Germinal center (tissue), 1 donor: ENCODE data around the gene ETV6.
A peak's percentile ranks its signal among the peaks of the same experiment; 100 is the strongest.

ENCODE experiments used
- DNase-seq: peaks from one replicate; pipeline ENCODE4 v3.0.0; 2012; ENCODE audit warnings: mixed read lengths, low spot score

Gene ETV6

DNA sequence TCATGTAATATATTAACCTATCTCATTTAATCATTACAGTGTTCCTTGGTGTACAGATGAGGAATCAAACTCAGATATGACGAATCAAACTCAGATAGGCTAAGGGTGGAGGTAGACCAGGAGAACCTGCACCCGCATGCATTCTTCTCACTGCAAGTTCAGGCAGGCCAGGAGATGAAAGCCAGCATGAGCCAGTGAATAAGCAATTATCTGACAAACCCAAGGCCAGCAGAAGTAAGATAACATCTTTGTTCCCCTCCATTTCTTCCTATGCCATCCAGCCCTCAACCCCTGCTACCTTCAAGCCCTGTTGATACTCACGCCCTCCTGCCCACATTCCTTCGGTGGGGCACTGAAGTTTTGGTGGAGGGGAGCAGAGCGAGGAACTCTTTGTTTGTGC, 152.2 kb downstream of the ETV6 start:
- no peak for DNase-seq

DNA sequence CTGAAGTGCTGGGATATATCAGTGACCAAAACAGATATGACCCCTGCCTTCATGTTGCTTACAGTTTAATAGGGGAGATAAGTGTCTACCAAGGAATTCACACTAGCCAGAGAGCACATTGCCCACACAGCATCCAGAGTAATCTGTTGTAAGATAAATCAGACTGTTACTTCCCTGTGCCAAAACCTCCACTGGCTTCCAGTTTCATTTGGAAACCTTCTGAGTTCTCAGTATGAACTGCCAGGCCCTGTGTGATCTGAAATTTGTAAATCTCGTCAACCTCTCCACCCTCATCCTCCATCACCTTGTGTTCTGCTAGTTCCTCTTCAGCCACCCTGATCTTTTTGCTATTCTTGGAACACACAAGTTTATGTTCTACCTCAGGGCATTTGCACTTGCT, 154.7 kb downstream of the ETV6 start:
- no peak for DNase-seq

DNA sequence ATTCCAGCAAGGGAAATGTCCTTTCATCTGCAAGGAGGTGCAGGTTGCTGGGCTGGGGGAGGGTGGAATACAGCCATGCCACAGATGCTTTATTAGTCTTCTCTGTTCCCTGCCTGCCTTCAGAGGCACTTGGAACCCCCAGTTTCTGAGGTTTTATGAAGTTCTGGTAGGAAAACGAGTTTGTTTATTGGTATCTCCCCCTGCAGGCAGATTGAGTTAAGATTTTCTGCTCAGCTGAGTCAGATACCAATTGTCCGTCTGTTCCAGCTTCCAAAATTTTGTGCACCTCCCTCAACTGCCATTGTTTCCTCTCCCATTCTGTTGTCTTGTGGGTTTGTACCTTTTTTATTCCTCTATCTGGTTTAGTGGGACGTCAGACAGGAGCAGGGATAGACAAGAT, 155.6 kb downstream of the ETV6 start:
- no peak for DNase-seq

DNA sequence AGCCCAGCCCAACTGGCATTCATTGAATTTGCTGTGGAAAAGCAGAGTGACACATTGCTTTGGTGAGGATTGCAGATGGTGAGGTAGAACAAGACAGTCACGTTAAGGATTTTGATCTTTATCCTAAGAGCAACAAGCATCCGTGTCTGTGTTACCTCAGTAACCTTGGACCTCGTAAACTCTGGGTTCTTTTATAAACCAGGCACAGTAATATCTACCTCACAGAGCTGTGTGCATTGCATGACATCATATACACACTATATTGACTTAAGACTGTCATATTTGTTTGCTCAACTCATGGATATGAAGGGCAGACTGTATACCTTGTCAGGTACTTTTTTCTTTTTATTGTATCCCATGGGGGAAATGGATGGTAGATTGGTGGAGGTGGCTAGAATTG, 156.2 kb downstream of the ETV6 start:
- no peak for DNase-seq

- peak; percentile 32 for DNase-seq
Measured at GRCh38 chr12:11807458-11807857, 158.0 kb downstream of the ETV6 start.

GRCh38 chr12:11808931-11809330, 159.5 kb downstream of the ETV6 start:
- DNase-seq: no peak

DNA sequence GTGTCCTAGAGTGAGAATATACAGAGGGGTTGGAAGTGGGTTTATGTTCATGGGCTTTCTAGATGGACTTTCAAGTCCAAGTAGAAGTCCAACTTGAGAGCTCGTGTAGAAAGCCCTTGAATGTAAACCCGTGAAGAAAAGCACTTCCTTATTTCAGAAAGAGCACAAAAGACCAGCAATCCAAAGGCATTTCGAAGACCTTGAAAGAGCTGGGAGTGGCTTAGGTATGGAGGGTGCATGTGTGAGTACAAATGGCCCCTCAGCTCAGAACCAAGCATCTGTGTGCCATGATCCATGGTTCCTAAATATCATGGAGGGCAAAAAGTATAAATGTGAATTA, 160.7 kb downstream of the ETV6 start:
- no peak for DNase-seq

- DNase-seq: no peak
Measured at GRCh38 chr12:11811008-11811407, 161.5 kb downstream of the ETV6 start.

DNA sequence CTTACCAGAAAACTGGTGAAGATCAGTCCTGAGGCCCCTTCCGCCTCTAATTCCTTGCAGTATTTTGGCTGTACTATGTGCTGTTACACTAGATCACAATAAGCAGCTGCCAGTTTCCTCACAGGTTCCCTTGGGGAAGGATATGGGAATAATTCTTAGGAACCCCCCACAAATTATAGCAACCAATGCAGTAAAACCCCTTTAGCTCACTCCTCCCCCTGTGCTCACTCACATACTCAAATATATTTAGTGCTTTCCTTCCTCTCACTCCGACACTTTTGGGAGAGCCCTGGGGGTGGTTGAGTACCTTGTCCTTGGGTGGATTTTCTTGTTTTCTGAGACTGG, 162.7 kb downstream of the ETV6 start:
- DNase-seq: no peak

- DNase-seq: peak; percentile 26
Measured at GRCh38 chr12:11812586-11813437, 163.3 kb downstream of the ETV6 start.

GRCh38 chr12:11813438-11813813, 164.0 kb downstream of the ETV6 start:
- no peak for DNase-seq

DNA sequence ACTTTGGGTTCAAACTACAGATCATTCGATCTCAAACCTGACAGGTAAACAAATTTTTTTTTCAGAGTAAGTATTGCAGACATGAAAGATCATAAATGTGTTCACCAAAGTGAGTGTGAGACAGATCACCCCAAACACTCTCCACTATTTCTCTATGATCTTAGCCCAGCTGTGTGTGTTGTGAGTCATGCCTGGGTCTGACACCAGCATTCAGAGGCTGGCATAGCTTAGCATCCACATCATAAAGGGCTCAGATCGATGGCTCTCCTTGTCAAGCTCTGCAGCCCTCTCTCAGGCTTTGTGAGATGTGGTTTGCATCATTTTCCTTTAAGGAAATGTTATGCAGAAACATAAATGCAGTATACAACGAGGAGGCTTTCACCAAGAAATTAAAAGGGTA, 164.9 kb downstream of the ETV6 start:
- no peak for DNase-seq

DNA sequence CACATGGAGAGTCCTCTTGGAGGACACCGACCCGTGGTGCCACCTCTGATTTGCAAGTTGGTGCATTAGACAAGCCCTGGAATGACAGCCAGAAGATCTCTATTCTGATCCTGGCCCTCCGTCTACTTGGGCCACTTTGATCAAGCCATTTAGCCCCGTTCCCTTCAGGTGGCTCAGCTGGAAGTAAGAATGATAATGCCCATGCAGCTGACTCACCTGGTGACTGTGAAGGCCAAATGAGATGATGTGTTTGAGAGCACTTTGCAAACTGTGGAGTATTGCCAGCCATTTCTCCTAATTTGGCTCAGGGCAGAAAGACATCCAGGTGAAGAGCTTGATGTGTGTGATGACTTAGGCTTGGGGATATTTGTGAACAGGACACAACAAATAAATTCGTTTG, 165.9 kb downstream of the ETV6 start:
- DNase-seq: no peak

GRCh38 chr12:11819643-11820042, 170.2 kb downstream of the ETV6 start:
- DNase-seq: no peak

- DNase-seq: no peak
Measured at GRCh38 chr12:11820476-11820875, 171.0 kb downstream of the ETV6 start.

DNA sequence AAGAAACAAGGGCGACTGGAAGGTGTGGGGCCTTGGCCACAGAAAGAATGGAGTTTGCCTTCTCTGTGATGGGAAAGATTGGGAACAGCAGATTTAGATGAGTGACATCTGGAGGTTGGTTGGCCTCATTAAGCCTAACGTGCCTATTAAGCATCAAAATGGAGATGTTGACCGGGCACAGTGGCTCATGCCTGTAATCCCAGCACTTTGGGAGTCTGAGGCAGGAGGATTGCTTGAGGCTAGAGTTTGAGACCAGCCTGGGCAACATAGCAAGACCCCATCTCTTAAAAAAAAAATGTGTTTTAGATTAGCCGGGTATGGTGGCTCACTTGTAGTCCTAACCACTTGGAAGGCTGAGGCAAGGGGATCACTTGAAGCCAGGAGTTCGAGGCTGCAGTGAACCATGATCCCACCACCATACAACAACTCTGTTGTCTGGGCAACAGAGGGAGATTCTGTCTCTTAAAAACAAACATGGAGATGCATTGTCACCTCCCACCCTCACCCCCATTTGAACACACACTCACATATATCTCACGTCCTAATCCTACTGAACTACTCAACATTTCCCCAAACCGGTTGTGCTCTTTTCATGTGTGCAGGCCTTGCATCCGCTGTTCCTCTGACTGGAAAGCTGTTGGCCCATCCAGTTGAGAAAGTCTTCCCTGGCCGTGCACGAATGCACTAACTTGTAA, 172.1 kb downstream of the ETV6 start:
- no peak for DNase-seq

- no peak for DNase-seq
Measured at GRCh38 chr12:11822081-11822834, 172.8 kb downstream of the ETV6 start.

DNA sequence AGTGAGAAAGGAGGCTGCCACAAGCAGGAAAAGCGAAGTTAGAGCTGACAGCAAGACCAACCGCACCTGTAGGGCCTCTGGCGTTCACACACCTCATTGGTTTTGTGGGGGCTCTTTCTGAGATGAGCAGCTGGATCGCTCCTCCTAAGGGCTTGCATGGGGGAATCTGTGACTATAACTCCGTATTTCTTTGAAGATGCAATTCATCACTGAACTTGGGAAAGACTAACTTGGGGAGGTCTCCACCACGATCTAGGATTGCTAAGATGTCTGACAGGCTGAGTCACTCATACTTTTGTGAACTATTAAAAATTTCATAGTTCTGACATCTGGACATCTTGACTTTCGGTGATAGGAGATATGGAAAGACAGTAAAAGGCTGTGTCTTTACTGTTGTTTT, 173.6 kb downstream of the ETV6 start:
- no peak for DNase-seq

- DNase-seq: no peak
Measured at GRCh38 chr12:11823593-11823992, 174.1 kb downstream of the ETV6 start.

- no peak for DNase-seq
Measured at GRCh38 chr12:11824069-11824468, 174.6 kb downstream of the ETV6 start.

DNA sequence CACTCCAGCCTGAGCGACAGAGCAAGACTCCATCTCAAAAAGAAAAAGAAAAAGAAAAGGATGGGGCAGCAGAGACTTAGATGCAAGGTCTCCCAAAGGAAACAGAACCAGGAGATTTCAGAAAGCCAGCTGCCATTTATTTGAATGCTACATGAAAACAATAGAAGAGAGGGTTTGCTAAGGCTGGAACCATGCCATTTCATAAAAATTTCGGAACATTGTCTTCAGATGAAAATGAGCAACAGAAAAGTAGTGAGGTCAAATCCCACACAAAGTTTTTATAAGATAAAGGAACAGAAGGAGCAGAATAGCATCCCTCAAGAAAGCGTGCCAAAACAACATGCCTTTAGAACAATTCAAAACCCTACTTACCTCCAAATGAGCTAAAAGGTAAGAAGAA, 175.3 kb downstream of the ETV6 start:
- DNase-seq: no peak

DNA sequence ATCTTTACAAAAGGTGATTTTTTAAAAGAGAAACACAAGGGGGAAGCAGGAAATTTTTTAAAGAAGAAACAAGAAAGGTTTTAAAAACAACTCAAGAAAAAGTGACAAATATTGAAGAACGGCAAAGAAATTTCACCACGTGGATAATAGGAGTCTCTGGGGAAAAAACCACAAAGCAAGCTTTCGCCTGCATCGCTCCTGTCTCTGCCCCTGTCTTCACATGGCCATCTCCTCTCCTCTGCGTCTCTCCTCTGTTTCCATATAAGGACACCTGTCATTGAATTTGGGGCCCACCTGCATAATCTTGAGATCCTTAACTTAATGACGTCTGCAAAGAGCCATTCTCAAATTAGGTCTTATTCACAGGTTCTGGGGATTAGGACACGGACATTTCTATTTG, 175.8 kb downstream of the ETV6 start:
- DNase-seq: no peak

DNA sequence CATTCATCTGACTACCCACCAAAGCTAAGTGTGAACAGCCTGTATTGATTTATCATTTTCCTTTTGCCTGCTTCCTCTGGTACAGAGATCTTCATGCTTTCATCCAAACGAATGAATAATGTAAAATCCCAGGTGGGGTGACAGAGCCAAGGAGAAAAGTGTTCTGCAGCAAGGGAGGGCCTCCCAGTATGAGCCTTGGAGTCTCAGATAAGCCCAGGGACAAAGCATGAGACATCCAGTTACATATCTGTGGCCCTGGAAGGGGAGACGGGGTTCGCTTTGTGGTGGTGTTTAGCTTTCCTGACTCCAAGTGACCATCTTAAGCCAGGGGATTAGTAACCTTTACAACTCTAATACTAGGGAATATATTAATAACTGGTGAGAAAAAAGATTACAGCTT, 177.1 kb downstream of the ETV6 start:
- no peak for DNase-seq
